ENCODE results near the gene C17orf75.

DNA sequence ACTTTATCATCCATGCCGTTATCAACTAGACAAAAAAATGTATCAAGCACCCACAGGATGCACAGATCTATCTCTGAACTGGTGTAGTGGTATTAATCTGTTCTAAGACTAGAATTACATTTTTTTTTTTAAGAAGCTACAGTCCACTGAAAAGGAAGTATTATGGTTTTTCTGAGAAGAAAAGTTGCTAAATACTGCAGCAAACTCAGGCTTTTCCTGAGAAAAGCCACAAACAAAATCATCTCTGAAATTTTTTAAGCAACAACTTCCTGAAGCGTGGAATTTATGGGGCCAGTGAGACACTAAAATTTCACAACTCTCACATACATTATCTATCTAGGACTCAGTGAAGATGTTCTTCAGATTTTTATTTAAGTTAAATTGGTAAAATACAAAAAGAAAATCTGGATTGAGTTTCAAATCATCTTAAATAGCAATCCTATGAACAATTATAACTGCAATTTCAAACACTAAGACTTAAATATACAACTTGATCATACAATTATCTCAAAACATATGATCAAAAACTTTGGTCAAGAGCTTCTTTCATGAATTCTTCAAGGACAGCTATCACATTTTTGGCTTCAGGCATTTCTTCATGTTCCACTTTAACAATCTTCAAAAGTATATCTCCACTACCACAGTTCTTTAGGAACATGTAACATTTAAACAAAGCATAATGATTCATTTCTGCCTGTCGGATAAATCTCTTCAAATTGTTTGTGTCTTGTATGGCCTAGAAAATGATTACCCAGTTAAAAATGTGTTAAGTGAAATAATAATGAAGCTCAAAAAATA is 10.5 kb downstream of the C17orf75 start:
- TF ChIP-seq, protein P1, sequence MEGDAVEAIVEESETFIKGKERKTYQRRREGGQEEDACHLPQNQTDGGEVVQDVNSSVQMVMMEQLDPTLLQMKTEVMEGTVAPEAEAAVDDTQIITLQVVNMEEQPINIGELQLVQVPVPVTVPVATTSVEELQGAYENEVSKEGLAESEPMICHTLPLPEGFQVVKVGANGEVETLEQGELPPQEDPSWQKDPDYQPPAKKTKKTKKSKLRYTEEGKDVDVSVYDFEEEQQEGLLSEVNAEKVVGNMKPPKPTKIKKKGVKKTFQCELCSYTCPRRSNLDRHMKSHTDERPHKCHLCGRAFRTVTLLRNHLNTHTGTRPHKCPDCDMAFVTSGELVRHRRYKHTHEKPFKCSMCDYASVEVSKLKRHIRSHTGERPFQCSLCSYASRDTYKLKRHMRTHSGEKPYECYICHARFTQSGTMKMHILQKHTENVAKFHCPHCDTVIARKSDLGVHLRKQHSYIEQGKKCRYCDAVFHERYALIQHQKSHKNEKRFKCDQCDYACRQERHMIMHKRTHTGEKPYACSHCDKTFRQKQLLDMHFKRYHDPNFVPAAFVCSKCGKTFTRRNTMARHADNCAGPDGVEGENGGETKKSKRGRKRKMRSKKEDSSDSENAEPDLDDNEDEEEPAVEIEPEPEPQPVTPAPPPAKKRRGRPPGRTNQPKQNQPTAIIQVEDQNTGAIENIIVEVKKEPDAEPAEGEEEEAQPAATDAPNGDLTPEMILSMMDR (conservative IDR thresholded peaks at IDR 0.05), result no peak
- no peak for TF ChIP-seq ZFX (IDR thresholded peaks at IDR 0.05)
